H1 (cell line): ENCODE results near the gene TPSG1. TPM values are rescaled to one million over a fixed set of nuclear protein-coding genes. Genes with fewer than 3 reads are reported as not detected.

Experiments
- ZNF274 ChIP-seq: IDR thresholded peaks from 2 replicates; pipeline ENCODE4 v1.7.0; 2012; ENCODE audit warnings: low read length, borderline replicate concordance; ENCODE audit errors: extremely low read depth
- polyA plus RNA-seq, 7 experiments: library from polyadenylated mRNA; depleted of rRNA in 3 of 7; stranded (reverse) in 5 of 7; unstranded in 2 of 7; fragments of >200 nt in 5 of 7; fragments of 200-250 nt in 2 of 7; gene quantifications; 1 replicate in 5 of 7; 2 replicates in 1 of 7; 4 replicates in 1 of 7; pipeline versions ENCODE4 v1.2.1 to v1.2.3, GENCODE V29; 2011 to 2013; ENCODE audit warnings: missing spikeins in 2 of 7, mixed read lengths in 2 of 7
- total RNA-seq: library from RNA; stranded (reverse); fragmentation: NEBNext Ultra II Directional; extraction: Animal tissue kit (Norgen Biotek cat#: 25700); gene quantifications from 2 replicates; pipeline ENCODE4 v1.2.1, GENCODE V29; 2021
- TF ChIP-seq, protein P1 (sequence below): fragments of 300-600 bp; sonication (generic); IDR thresholded peaks from 2 replicates; pipeline ENCODE4 v1.7.1; 2012; ENCODE audit warnings: low read length, moderate library complexity, mild to moderate bottlenecking, inconsistent platforms; ENCODE audit not compliant: insufficient replicate concordance

The TPSG1 gene
- total and polyA plus RNA-seq, 2 of the 8 experiments (the other 6 are each of a cell fraction or from before 2014, with no cell fraction given) = not detected

- TF ChIP-seq, protein P1, sequence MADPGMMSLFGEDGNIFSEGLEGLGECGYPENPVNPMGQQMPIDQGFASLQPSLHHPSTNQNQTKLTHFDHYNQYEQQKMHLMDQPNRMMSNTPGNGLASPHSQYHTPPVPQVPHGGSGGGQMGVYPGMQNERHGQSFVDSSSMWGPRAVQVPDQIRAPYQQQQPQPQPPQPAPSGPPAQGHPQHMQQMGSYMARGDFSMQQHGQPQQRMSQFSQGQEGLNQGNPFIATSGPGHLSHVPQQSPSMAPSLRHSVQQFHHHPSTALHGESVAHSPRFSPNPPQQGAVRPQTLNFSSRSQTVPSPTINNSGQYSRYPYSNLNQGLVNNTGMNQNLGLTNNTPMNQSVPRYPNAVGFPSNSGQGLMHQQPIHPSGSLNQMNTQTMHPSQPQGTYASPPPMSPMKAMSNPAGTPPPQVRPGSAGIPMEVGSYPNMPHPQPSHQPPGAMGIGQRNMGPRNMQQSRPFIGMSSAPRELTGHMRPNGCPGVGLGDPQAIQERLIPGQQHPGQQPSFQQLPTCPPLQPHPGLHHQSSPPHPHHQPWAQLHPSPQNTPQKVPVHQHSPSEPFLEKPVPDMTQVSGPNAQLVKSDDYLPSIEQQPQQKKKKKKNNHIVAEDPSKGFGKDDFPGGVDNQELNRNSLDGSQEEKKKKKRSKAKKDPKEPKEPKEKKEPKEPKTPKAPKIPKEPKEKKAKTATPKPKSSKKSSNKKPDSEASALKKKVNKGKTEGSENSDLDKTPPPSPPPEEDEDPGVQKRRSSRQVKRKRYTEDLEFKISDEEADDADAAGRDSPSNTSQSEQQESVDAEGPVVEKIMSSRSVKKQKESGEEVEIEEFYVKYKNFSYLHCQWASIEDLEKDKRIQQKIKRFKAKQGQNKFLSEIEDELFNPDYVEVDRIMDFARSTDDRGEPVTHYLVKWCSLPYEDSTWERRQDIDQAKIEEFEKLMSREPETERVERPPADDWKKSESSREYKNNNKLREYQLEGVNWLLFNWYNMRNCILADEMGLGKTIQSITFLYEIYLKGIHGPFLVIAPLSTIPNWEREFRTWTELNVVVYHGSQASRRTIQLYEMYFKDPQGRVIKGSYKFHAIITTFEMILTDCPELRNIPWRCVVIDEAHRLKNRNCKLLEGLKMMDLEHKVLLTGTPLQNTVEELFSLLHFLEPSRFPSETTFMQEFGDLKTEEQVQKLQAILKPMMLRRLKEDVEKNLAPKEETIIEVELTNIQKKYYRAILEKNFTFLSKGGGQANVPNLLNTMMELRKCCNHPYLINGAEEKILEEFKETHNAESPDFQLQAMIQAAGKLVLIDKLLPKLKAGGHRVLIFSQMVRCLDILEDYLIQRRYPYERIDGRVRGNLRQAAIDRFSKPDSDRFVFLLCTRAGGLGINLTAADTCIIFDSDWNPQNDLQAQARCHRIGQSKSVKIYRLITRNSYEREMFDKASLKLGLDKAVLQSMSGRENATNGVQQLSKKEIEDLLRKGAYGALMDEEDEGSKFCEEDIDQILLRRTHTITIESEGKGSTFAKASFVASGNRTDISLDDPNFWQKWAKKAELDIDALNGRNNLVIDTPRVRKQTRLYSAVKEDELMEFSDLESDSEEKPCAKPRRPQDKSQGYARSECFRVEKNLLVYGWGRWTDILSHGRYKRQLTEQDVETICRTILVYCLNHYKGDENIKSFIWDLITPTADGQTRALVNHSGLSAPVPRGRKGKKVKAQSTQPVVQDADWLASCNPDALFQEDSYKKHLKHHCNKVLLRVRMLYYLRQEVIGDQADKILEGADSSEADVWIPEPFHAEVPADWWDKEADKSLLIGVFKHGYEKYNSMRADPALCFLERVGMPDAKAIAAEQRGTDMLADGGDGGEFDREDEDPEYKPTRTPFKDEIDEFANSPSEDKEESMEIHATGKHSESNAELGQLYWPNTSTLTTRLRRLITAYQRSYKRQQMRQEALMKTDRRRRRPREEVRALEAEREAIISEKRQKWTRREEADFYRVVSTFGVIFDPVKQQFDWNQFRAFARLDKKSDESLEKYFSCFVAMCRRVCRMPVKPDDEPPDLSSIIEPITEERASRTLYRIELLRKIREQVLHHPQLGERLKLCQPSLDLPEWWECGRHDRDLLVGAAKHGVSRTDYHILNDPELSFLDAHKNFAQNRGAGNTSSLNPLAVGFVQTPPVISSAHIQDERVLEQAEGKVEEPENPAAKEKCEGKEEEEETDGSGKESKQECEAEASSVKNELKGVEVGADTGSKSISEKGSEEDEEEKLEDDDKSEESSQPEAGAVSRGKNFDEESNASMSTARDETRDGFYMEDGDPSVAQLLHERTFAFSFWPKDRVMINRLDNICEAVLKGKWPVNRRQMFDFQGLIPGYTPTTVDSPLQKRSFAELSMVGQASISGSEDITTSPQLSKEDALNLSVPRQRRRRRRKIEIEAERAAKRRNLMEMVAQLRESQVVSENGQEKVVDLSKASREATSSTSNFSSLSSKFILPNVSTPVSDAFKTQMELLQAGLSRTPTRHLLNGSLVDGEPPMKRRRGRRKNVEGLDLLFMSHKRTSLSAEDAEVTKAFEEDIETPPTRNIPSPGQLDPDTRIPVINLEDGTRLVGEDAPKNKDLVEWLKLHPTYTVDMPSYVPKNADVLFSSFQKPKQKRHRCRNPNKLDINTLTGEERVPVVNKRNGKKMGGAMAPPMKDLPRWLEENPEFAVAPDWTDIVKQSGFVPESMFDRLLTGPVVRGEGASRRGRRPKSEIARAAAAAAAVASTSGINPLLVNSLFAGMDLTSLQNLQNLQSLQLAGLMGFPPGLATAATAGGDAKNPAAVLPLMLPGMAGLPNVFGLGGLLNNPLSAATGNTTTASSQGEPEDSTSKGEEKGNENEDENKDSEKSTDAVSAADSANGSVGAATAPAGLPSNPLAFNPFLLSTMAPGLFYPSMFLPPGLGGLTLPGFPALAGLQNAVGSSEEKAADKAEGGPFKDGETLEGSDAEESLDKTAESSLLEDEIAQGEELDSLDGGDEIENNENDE = no peak
- no peak for TF ChIP-seq ZNF274
Measured at GRCh38 chr16:1173788-1174451, 51.1 kb downstream of the TPSG1 start (continued).
